Heart right ventricle (tissue), 16 donors: ENCODE measurements around the gene VSTM2B. TPM values are rescaled to one million over a fixed set of nuclear protein-coding genes. Genes with fewer than 3 reads are reported as not detected.

Experiments used
- ATAC-seq, 8 donors: fragments of 200-7000 bp; cut with Tn5 transposase; one replicate each; pipeline ENCODE4 v1.9.1; 2020; ENCODE audit warnings: mild to moderate bottlenecking in 8 of 8, moderate library complexity in 8 of 8, moderate number of reproducible peaks in 1 of 8
- DNase-seq, 2 donors: peaks; one replicate each; pipeline ENCODE4 v3.0.0-alpha.2; 2020
- H3K27ac ChIP-seq, 10 donors: fragments of 200-600 bp; sonication (generic) in 2 of 10; one replicate each; pipeline versions ENCODE4 v1.5.0 to v1.8.0; 2020 to 2022; ENCODE audit warnings: mild to moderate bottlenecking in 3 of 10
- H3K27me3 ChIP-seq, 7 donors: fragments of 200-600 bp; one replicate each; pipeline ENCODE4 v1.8.0; 2021 to 2022; ENCODE audit warnings: mild to moderate bottlenecking in 2 of 7
- H3K36me3 ChIP-seq, 9 donors: fragments of 200-600 bp; sonication (generic) in 1 of 9; one replicate each; pipeline versions ENCODE4 v1.5.0 to v1.8.0; 2020 to 2022; ENCODE audit warnings: mild to moderate bottlenecking in 2 of 9
- H3K4me1 ChIP-seq, 9 donors: fragments of 200-600 bp; sonication (generic) in 1 of 9; one replicate each; pipeline versions ENCODE4 v1.5.0 to v1.8.0; 2020 to 2022; ENCODE audit warnings: mild to moderate bottlenecking in 4 of 9
- H3K4me3 ChIP-seq, 10 donors: fragments of 200-600 bp; sonication (generic) in 2 of 10; one replicate each; pipeline versions ENCODE4 v1.5.0 to v1.8.0; 2020 to 2022; ENCODE audit warnings: mild to moderate bottlenecking in 7 of 10, moderate library complexity in 2 of 10
- H3K9me3 ChIP-seq, 11 donors: fragments of 200-600 bp in 10 of 11; sonication (generic) in 2 of 11; one replicate each; pipeline versions ENCODE4 v1.5.0 to v1.8.0; 2013 to 2022; ENCODE audit warnings: mild to moderate bottlenecking in 2 of 11, control low read depth in 1 of 11, moderate library complexity in 1 of 11
- WGBS, 2 donors: extraction: QIAGEN DNeasy Blood & Tissue Kit; methylation state at CpG; one replicate each; pipeline ENCODE4 v1.1.7; 2013; ENCODE audit warnings: inconsistent platforms in 1 of 2; 5-methylcytosine and 5-hydroxymethylcytosine counted together
- intact Hi-C, 10 donors: fragments of 100-400 bp; cut with DNase I; formaldehyde crosslinking; loops; one replicate each; pipeline versions ENCODE4 v1.11.1 to v1.14.2; 2022
- polyA plus RNA-seq, 2 donors: library from polyadenylated mRNA; stranded (reverse); fragments of 200-250 nt; gene quantifications; one replicate each; pipeline ENCODE4 v1.2.3, GENCODE V29; 2013
- total RNA-seq, 10 donors: library from RNA; stranded (reverse); fragmentation: NEBNext Ultra II Directional in 3 of 10; extraction: Animal tissue kit (Norgen Biotek cat#: 25700) in 3 of 10; gene quantifications; one replicate each; pipeline versions ENCODE4 v1.2.1 to v1.2.4, GENCODE V29; 2021 to 2023
- TF ChIP-seq, protein P1 (sequence below), 9 donors: fragments of 200-600 bp; sonication (generic) in 2 of 9; IDR thresholded peaks; one replicate each; pipeline versions ENCODE4 v1.5.0 to v1.8.0; 2021 to 2022; ENCODE audit warnings: antibody characterized with exemption in 9 of 9, mild to moderate bottlenecking in 5 of 9, moderate library complexity in 1 of 9
- donor health status: Arrhythmogenic right ventricular cardiomyopathy.
- donor health status: ischemic (EF 13 %, LVEDD 7.1; RV severe dilation, severe dysfunction).
- donor health status: healthy with polysubstance abuse.
- donor health status: DM: no; HTN: yes; CAD: no.
- donor health status: DM: no; HTN: no; CAD: no.
- donor health status: ischemic (EF 25% LVEDD 6.9; RV normal size, moderate dysfunction).
- donor health status: ischemic (EF 25% LVEDD 5.7; RV mildly dilated, moderate dysfunction).
- donor health status: healthy.
- donor health status: DM: yes; HTN: yes; CAD: no.
- donor health status: Ischemic cardiomyopathy.
- donor health status: ischemic (EF 35%, LVEDD 5.7; RV mildly dilated, moderate dysfunction).
- donor health status: nonischemic (EF 11% LVEDD 7.7; RV severe dilation, severe dysfunction).
- donor health status: DM: yes; HTN: yes; CAD: no.
- donor health status: PGD.
- donor health status: ischemic (EF 29% LVEDD 5.4; RV normal size, mild dysfunction).
- donor health status: nonischemic (EF 23%, LVEDD 6.1; RV moderate dilation, normal function).

VSTM2B gene
- total and polyA plus RNA-seq, 12 donors: not detected

DNA sequence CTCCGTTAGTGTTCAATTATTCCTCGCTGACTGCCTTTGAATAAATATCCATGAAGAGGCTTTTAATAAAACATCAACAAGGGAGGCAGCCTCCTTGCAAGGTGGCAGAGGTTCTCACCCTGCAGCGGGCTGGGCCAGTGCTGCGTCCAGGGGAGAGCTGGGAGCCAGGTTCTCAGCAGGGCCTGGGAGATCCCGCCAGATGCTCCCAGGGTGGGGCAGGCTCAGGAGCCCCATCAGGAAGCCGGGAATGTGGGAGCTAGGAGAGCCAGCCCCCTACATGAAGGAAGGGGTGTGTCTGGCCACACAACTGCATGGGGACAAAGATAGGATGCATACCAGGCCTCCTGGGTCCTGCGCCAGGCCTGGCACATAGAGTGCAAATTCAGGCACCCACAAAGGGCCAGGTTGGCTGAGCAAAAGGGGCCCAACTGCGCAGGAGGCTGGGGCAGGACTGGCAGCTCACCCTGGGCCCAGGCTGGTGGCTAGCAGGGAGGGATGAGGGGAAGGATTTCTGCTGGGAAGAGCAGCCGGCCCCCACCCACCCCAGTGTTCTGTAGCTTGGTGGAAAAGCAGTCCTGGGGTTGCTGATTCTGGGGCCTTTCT, 22.8 kb downstream of the VSTM2B start:
- no peak overlapping the region for H3K27ac ChIP-seq
- ATAC-seq (no peak), DNase-seq (no peak)
- no peaks in the 10 kb centered on the region for H3K4me1 ChIP-seq
- H3K27me3 ChIP-seq: peaks cover 0 to 31% (median 5%) of the 10 kb centered on the region in 7 donors
- TF ChIP-seq, protein P1, sequence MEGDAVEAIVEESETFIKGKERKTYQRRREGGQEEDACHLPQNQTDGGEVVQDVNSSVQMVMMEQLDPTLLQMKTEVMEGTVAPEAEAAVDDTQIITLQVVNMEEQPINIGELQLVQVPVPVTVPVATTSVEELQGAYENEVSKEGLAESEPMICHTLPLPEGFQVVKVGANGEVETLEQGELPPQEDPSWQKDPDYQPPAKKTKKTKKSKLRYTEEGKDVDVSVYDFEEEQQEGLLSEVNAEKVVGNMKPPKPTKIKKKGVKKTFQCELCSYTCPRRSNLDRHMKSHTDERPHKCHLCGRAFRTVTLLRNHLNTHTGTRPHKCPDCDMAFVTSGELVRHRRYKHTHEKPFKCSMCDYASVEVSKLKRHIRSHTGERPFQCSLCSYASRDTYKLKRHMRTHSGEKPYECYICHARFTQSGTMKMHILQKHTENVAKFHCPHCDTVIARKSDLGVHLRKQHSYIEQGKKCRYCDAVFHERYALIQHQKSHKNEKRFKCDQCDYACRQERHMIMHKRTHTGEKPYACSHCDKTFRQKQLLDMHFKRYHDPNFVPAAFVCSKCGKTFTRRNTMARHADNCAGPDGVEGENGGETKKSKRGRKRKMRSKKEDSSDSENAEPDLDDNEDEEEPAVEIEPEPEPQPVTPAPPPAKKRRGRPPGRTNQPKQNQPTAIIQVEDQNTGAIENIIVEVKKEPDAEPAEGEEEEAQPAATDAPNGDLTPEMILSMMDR (IDR thresholded peaks at IDR 0.05): no peak
- 70 to 74% methylated on average over 9 of the region's 9 CpGs for WGBS, 2 donors
- intact Hi-C loops: no loop called here
- no peaks in the 10 kb centered on the region for H3K36me3 ChIP-seq
- H3K4me3 ChIP-seq: no peak overlapping the region
- H3K9me3 ChIP-seq: peaks cover 0 to 8% (median 0%) of the 10 kb centered on the region in 11 donors

- Histone ChIP-seq H3K4me1 (no peaks in the 10 kb centered on the region), H3K36me3 (no peaks in the 10 kb centered on the region), H3K27ac (no peak overlapping the region), H3K4me3 (no peak overlapping the region), H3K27me3 (peaks cover 0 to 31% (median 5%) of the 10 kb centered on the region in 7 donors), H3K9me3 (peaks cover 0 to 16% (median 5%) of the 10 kb centered on the region in 11 donors)
- 71 to 73% methylated on average over 9 of the region's 9 CpGs for WGBS, 2 donors
- TF ChIP-seq, protein P1 (IDR thresholded peaks at IDR 0.05): no peak
- peak in 1 of 8 donors; percentile 65 for ATAC-seq
- intact Hi-C loops: no loop called here
- DNase-seq: no peak
These were observed 23.6 kb downstream of the VSTM2B start for GRCh38 chr19:29549105-29550070.

DNA sequence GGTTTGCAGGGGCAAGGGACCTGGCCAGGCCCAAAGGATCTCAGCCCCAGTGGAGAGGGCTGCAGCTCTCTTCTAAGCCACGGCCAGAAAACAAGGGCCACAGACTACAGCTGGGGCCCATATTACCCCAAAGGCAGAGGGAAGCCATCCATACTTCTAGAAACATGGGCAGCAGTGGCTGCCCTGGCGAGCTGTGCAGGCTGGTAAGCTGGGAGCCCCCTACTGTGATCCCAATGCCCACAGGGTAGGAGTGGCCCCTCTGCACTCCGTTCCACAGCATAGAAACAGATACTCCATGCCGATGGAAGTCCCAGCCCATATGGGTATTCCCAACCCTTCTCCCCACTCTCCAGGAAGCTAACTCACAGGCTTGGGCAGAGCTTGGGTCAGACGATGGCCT, 25.1 kb downstream of the VSTM2B start:
- no peak for ATAC-seq
- WGBS, 2 donors: 74 to 76% methylated on average over 5 of the region's 5 CpGs
- no peaks in the 10 kb centered on the region for H3K4me1 ChIP-seq
- H3K27ac ChIP-seq: no peak overlapping the region
- intact Hi-C loops: no loop called here
- TF ChIP-seq, protein P1 (IDR thresholded peaks at IDR 0.05): no peak
- H3K4me3 ChIP-seq: no peak overlapping the region
- H3K9me3 ChIP-seq: peaks cover 0 to 28% (median 12%) of the 10 kb centered on the region in 11 donors
- H3K27me3 ChIP-seq: peaks cover 0 to 19% (median 5%) of the 10 kb centered on the region in 7 donors
- no peak for DNase-seq
- H3K36me3 ChIP-seq: no peaks in the 10 kb centered on the region

DNA sequence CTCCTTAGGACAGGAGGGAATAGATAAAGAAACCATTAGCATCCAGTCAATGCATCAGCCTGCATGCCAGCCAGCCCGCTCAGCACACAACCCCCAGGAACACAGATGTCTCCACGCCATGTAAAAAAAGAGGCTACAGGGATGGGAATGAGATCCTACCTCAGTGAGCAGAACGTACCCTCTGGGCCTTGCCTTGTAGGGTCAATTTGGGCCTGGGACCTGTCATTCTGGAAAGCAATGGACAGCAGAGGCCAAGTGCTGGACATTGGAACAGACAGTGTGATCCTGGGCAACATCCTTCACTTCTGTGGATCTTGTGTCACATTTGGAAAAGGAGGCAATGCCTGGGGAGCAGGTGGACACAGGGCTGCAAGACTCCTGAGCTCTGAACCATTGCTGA, 26.0 kb downstream of the VSTM2B start:
- Histone ChIP-seq H3K36me3 (no peaks in the 10 kb centered on the region), H3K4me3 (no peak overlapping the region), H3K27me3 (peaks cover 0 to 19% (median 5%) of the 10 kb centered on the region in 7 donors), H3K9me3 (peaks cover 0 to 37% (median 12%) of the 10 kb centered on the region in 11 donors), H3K4me1 (no peaks in the 10 kb centered on the region), H3K27ac (no peak overlapping the region)
- no peak for DNase-seq
- intact Hi-C loops: no loop called here
- TF ChIP-seq, protein P1 (IDR thresholded peaks at IDR 0.05): no peak
- WGBS, 2 donors: 58 to 68% methylated on average over 3 of the region's 3 CpGs
- ATAC-seq: no peak
